ENCODE results near the gene GRIN2C. TPM values are rescaled to one million over a fixed set of nuclear protein-coding genes. Genes with fewer than 3 reads are reported as not detected.
A peak's percentile ranks its signal among the peaks of the same experiment; 100 is the strongest.

The GRIN2C gene
- total and polyA plus RNA-seq, 2 donors from 2014 or later = 0.15 to 0.31 TPM

- Histone ChIP-seq H3K9me3 (ENCODE audit: control insufficient read depth in 2 of 3, insufficient read depth in 1 of 3, low read length in 3 of 3) (no peaks in the 10 kb centered on the region), H3K27ac (ENCODE audit: low read depth in 2 of 2, low read length in 2 of 2) (no peak overlapping the region), H3K9ac (ENCODE audit: low read length in 3 of 3) (no peak overlapping the region), H3K4me3 (ENCODE audit: low read length in 3 of 3) (peak overlapping the region in 1 of 3 donors; percentile 25), H3K36me3 (ENCODE audit: control insufficient read depth in 2 of 3, insufficient read depth in 3 of 3, low read length in 3 of 3) (no peaks in the 10 kb centered on the region), H3K4me1 (ENCODE audit: control insufficient read depth in 2 of 3, insufficient read depth in 2 of 3, low read depth in 1 of 3, low read length in 3 of 3) (no peaks in the 10 kb centered on the region), H3K27me3 (ENCODE audit: control insufficient read depth, insufficient read depth, low read length) (peaks cover 9% of the 10 kb centered on the region)
- TF ChIP-seq, protein P1, sequence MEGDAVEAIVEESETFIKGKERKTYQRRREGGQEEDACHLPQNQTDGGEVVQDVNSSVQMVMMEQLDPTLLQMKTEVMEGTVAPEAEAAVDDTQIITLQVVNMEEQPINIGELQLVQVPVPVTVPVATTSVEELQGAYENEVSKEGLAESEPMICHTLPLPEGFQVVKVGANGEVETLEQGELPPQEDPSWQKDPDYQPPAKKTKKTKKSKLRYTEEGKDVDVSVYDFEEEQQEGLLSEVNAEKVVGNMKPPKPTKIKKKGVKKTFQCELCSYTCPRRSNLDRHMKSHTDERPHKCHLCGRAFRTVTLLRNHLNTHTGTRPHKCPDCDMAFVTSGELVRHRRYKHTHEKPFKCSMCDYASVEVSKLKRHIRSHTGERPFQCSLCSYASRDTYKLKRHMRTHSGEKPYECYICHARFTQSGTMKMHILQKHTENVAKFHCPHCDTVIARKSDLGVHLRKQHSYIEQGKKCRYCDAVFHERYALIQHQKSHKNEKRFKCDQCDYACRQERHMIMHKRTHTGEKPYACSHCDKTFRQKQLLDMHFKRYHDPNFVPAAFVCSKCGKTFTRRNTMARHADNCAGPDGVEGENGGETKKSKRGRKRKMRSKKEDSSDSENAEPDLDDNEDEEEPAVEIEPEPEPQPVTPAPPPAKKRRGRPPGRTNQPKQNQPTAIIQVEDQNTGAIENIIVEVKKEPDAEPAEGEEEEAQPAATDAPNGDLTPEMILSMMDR (IDR thresholded peaks at IDR 0.05; ENCODE audit: borderline replicate concordance, extremely low read depth, insufficient read depth) = no peak
- DNase-seq = no peak
- no peak for FAIRE-seq
- intact Hi-C loops (cut with DNase I) = no loop called here
These were observed 34.4 kb upstream of the GRIN2C start for GRCh38 chr17:74893936-74894671.

GRCh38 chr17:74892974-74893911 lies 33.6 kb upstream of the GRIN2C start, which contains the start of gene FADS6:
Gene FADS6, minus strand, starts transcription at chr17:74893633. Its CDS starts 38 bp downstream, at chr17:74893595.
- intact Hi-C loops (cut with DNase I) = no loop called here
- Histone ChIP-seq H3K36me3 (ENCODE audit: control insufficient read depth in 2 of 3, insufficient read depth in 3 of 3, low read length in 3 of 3) (no peaks in the 10 kb centered on the region), H3K4me3 (ENCODE audit: low read length in 3 of 3) (peak within 1 kb of the TSS in 1 of 3 donors; percentile 43), H3K27ac (ENCODE audit: low read depth in 2 of 2, low read length in 2 of 2) (no peak within 1 kb of the TSS), H3K9me3 (ENCODE audit: control insufficient read depth in 2 of 3, insufficient read depth in 1 of 3, low read length in 3 of 3) (no peaks in the 10 kb centered on the region), H3K27me3 (ENCODE audit: control insufficient read depth, insufficient read depth, low read length) (peaks cover 9% of the 10 kb centered on the region), H3K9ac (ENCODE audit: low read length in 3 of 3) (no peak within 1 kb of the TSS), H3K4me1 (ENCODE audit: control insufficient read depth in 2 of 3, insufficient read depth in 2 of 3, low read depth in 1 of 3, low read length in 3 of 3) (no peaks in the 10 kb centered on the region)
- TF ChIP-seq, protein P1 (IDR thresholded peaks at IDR 0.05; ENCODE audit: borderline replicate concordance, extremely low read depth, insufficient read depth) = no peak
- FAIRE-seq = no peak
- DNase-seq = no peak

DNA sequence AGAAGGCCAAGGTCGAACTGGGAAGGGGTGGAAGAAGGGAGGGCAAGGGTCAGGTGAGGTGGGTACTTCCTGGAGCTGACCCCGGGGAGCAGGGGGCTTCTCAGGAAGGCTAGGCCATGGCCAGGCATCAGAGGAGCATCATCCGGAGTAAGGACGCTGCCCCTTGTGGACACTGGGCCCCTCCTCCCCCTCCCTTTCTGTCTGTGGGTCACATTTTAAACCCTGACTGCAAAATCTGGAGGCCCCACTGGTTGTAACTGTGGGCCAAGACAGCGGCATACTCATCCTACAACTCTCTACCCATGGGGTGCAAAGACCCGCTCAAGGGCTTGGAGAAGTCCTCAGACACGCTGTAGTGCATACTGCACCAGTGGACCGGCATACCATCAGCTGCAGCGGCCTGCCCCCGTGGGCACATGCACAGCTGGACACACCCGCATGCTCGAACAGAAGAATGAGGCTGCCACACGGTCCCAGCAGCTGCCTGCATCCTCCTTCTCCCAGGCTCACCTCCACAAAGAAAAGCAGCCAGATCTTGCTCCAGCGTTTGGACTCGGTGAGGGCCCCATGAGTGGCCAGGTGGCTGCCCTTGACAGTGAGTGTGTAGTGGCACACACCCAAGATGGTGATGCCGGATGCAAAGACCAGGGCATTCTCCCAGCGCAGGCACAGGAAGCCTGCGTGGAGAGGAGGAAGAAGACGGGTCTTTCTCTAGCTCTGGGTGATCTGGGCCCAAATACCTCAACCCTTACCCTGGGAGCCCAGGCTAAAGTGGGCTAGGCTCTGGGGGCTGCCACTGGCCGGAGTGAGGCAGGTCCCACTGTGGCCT lies 32.5 kb upstream of the GRIN2C start:
- no peak for DNase-seq
- Histone ChIP-seq H3K4me1 (ENCODE audit: control insufficient read depth in 2 of 3, insufficient read depth in 2 of 3, low read depth in 1 of 3, low read length in 3 of 3) (no peaks in the 10 kb centered on the region), H3K9me3 (ENCODE audit: control insufficient read depth in 2 of 3, insufficient read depth in 1 of 3, low read length in 3 of 3) (no peaks in the 10 kb centered on the region), H3K4me3 (ENCODE audit: low read length in 3 of 3) (no peak overlapping the region), H3K36me3 (ENCODE audit: control insufficient read depth in 2 of 3, insufficient read depth in 3 of 3, low read length in 3 of 3) (no peaks in the 10 kb centered on the region), H3K27ac (ENCODE audit: low read depth in 2 of 2, low read length in 2 of 2) (no peak overlapping the region), H3K27me3 (ENCODE audit: control insufficient read depth, insufficient read depth, low read length) (peaks cover 9% of the 10 kb centered on the region), H3K9ac (ENCODE audit: low read length in 3 of 3) (no peak overlapping the region)
- TF ChIP-seq, protein P1 (IDR thresholded peaks at IDR 0.05; ENCODE audit: borderline replicate concordance, extremely low read depth, insufficient read depth) = no peak
- intact Hi-C loops (cut with DNase I) = no loop called here
- no peak for FAIRE-seq
